K562 (cell line): ENCODE results near the gene FADS1. TPM values are rescaled to one million over a fixed set of nuclear protein-coding genes. Genes with fewer than 3 reads are reported as not detected.
A peak's percentile ranks its signal among the peaks of the same experiment; 100 is the strongest.

Experiments used
- ATAC-seq: fragments of 200-7000 bp; cut with Tn5 transposase; 3 replicates; pipeline ENCODE4 v1.9.1; 2020; ENCODE audit warnings: moderate library complexity
- BruUV-seq: library from RNA; stranded (reverse); fragments of 400-500 nt; replicated peaks from 2 replicates; lab custom pipeline; 2021; lab: Mats Ljungman, UMichigan
- CTCF ChIA-PET: fragments of 300-600 bp; formaldehyde crosslinking; extraction: SDS; loops from one replicate; lab custom pipeline; 2021; ENCODE audit warnings: low intra/inter-chr PET ratio; lab: Yijun Ruan, JAX
- POLR2A ChIA-PET: fragments of 300-600, 350-650 bp; sonication (Branson Sonifier 250); formaldehyde crosslinking; extraction: SDS; loops from one replicate; lab custom pipeline; 2021; ENCODE audit warnings: antibody characterized with exemption, inconsistent platforms; lab: Yijun Ruan, JAX
- DNase-seq, 4 experiments: peaks; one replicate each; pipeline versions ENCODE4 v3.0.0 to v3.0.0-alpha.2; 2011 to 2018; ENCODE audit warnings: low spot score in 3 of 4, mixed read lengths in 3 of 4; ENCODE audit errors: extremely low read depth in 1 of 4
- FAIRE-seq: peaks from 2 replicates; lab custom pipeline; 2011; peaks lifted over from hg19 to GRCh38; lab: Jason Lieb, UNC
- H2AFZ ChIP-seq: 2 replicates; pipeline ENCODE4 v1.6.0; 2011; ENCODE audit warnings: low read depth, low read length, control low read depth, inconsistent platforms
- H3K27ac ChIP-seq: fragments of 200-600 bp; 3 replicates; pipeline ENCODE4 v1.8.0; 2011; ENCODE audit warnings: low read depth, mild to moderate bottlenecking, control low read depth, inconsistent platforms, low read length, moderate library complexity, mixed read lengths; ENCODE audit errors: extremely low read depth
- H3K27me3 ChIP-seq, 2 experiments: fragments of 300-600 bp in 1 of 2; 2 replicates in 1 of 2; 3 replicates in 1 of 2; pipeline versions ENCODE4 v1.6.0 to v1.8.0; 2011; ENCODE audit warnings: inconsistent platforms in 2 of 2, low read length in 2 of 2, mild to moderate bottlenecking in 1 of 2, mixed read lengths in 1 of 2, moderate library complexity in 1 of 2; ENCODE audit not compliant: control insufficient read depth in 2 of 2, insufficient read depth in 2 of 2
- H3K36me3 ChIP-seq: fragments of 300-600 bp; 3 replicates; pipeline ENCODE4 v1.8.0; 2011; ENCODE audit warnings: mild to moderate bottlenecking, low read length, inconsistent platforms; ENCODE audit not compliant: control insufficient read depth, insufficient read depth
- H3K4me1 ChIP-seq, 2 experiments: fragments of 200-600 bp in 1 of 2; replicated peaks in 1 of 2; 2 replicates in 1 of 2; 3 replicates in 1 of 2; pipeline versions ENCODE4 v1.5.1 to v1.8.0; 2011; ENCODE audit warnings: inconsistent platforms in 2 of 2, low read length in 2 of 2, mild to moderate bottlenecking in 1 of 2, mixed read lengths in 1 of 2, moderate library complexity in 1 of 2; ENCODE audit not compliant: control insufficient read depth in 2 of 2, insufficient read depth in 2 of 2
- H3K4me2 ChIP-seq: 2 replicates; pipeline ENCODE4 v1.6.1; 2011; ENCODE audit warnings: low read length, control low read depth, inconsistent platforms, mixed read lengths; ENCODE audit not compliant: insufficient read depth
- H3K4me3 ChIP-seq: fragments of 200-600 bp; sonication (generic), shearing (Covaris generic); 2 replicates; pipeline ENCODE4 v1.5.1; 2016; ENCODE audit warnings: control low read depth, inconsistent platforms
- H3K79me2 ChIP-seq: fragments of 200-600 bp; 3 replicates; pipeline ENCODE4 v1.8.0; 2011; ENCODE audit warnings: low read length, inconsistent platforms; ENCODE audit not compliant: control insufficient read depth, insufficient read depth
- H3K9ac ChIP-seq, 2 experiments: 2 replicates each; pipeline versions ENCODE4 v1.6.0 to v1.6.1; 2011; ENCODE audit warnings: low read depth in 2 of 2, low read length in 2 of 2, control low read depth in 1 of 2, inconsistent platforms in 1 of 2, mild to moderate bottlenecking in 1 of 2, mixed read lengths in 1 of 2; ENCODE audit not compliant: insufficient read depth in 1 of 2
- H3K9me1 ChIP-seq: one replicate; pipeline ENCODE4 v1.6.0; 2011; ENCODE audit warnings: inconsistent platforms, mild to moderate bottlenecking, low read length, moderate library complexity; ENCODE audit not compliant: control insufficient read depth, insufficient read depth
- H3K9me3 ChIP-seq: replicated peaks from 2 replicates; pipeline ENCODE4 v1.5.1; 2011; ENCODE audit warnings: low read depth, low read length, inconsistent platforms; ENCODE audit not compliant: control insufficient read depth, insufficient read depth
- H4K20me1 ChIP-seq: replicated peaks from 2 replicates; pipeline ENCODE4 v1.6.1; 2011; ENCODE audit warnings: low read length, inconsistent platforms, mixed read lengths; ENCODE audit not compliant: control insufficient read depth, insufficient read depth
- ATF4 ChIP-seq: fragments of 450-650 bp; formaldehyde crosslinking; IDR thresholded peaks from 2 replicates; pipeline ENCODE4 v1.4.0; 2022; ENCODE audit warnings: mild to moderate bottlenecking, moderate library complexity
- BCLAF1 ChIP-seq, 2 experiments: fragments of 450-650 bp in 1 of 2; IDR thresholded peaks; 2 replicates each; pipeline ENCODE4 v1.6.1; 2011 to 2017; ENCODE audit warnings: low read depth in 2 of 2, antibody characterized with exemption in 1 of 2, borderline replicate concordance in 1 of 2, low read length in 1 of 2, mild to moderate bottlenecking in 1 of 2, mixed read lengths in 1 of 2; ENCODE audit not compliant: control insufficient read depth in 1 of 2
- CTBP1 ChIP-seq: fragments of 450-650 bp; IDR thresholded peaks from 2 replicates; pipeline ENCODE4 v1.6.1; 2016; ENCODE audit warnings: borderline replicate concordance
- ETV5 ChIP-seq: sonication (generic); formaldehyde crosslinking; IDR thresholded peaks from 2 replicates; pipeline ENCODE4 v1.4.0; 2020; ENCODE audit warnings: low read depth, mild to moderate bottlenecking, missing genetic modification reagents
- GABPB1 ChIP-seq: sonication (generic); formaldehyde crosslinking; IDR thresholded peaks from 2 replicates; pipeline ENCODE4 v1.8.0; 2022; ENCODE audit warnings: mild to moderate bottlenecking, missing genetic modification reagents
- HCFC1 ChIP-seq: IDR thresholded peaks from 2 replicates; pipeline ENCODE4 v1.6.1; 2012; ENCODE audit warnings: low read depth, low read length, improper control_type of control experiment
- HDAC6 ChIP-seq: IDR thresholded peaks from 2 replicates; pipeline ENCODE4 v1.6.1; 2012; ENCODE audit warnings: low read depth, mild to moderate bottlenecking, control low read depth, inconsistent platforms, low read length, moderate library complexity
- HNRNPUL1 ChIP-seq: fragments of 200-400 bp; formaldehyde crosslinking; IDR thresholded peaks from 2 replicates; pipeline ENCODE4 v1.6.1; 2017; ENCODE audit warnings: low read length
- KLF16 ChIP-seq: IDR thresholded peaks from 2 replicates; pipeline ENCODE4 v1.6.1; 2016; ENCODE audit warnings: antibody characterized with exemption
- MTA1 ChIP-seq: fragments of 450-650 bp; IDR thresholded peaks from 2 replicates; pipeline ENCODE4 v1.6.1; 2017; ENCODE audit warnings: borderline replicate concordance
- NCOA6 ChIP-seq: fragments of 450-650 bp; IDR thresholded peaks from 2 replicates; pipeline ENCODE4 v1.6.1; 2017; ENCODE audit warnings: mild to moderate bottlenecking
- PCBP1 ChIP-seq: fragments of 200-400 bp; formaldehyde crosslinking; IDR thresholded peaks from 2 replicates; pipeline ENCODE4 v1.6.1; 2018; ENCODE audit warnings: mild to moderate bottlenecking, low read depth, low read length; ENCODE audit not compliant: poor library complexity, severe bottlenecking
- TCF7L2 ChIP-seq: fragments of 150-350 bp; IDR thresholded peaks from 2 replicates; pipeline ENCODE4 v1.6.1; 2016; ENCODE audit warnings: low read depth, mild to moderate bottlenecking, low read length, moderate library complexity
- ZFP91 ChIP-seq: sonication (generic); formaldehyde crosslinking; IDR thresholded peaks from 2 replicates; pipeline ENCODE4 v1.8.0; 2022; ENCODE audit warnings: mild to moderate bottlenecking, missing genetic modification reagents
- ZNF165 ChIP-seq: fragments of 250-450 bp; sonication (Bioruptor Pico); IDR thresholded peaks from 2 replicates; pipeline ENCODE4 v1.4.0; 2020; ENCODE audit warnings: borderline replicate concordance
- ZNF511 ChIP-seq: sonication (generic); formaldehyde crosslinking; IDR thresholded peaks from 2 replicates; pipeline ENCODE4 v1.8.0; 2022; ENCODE audit warnings: mild to moderate bottlenecking, missing genetic modification reagents
- WGBS: fragments of 100-300 bp; shearing (Covaris generic); methylation state at CpG from one replicate; pipeline ENCODE4 v1.1.6; 2016; ENCODE audit warnings: low coverage, mixed read lengths; ENCODE audit not compliant: insufficient coverage; ENCODE audit errors: missing lambda C conversion rate; 5-methylcytosine and 5-hydroxymethylcytosine counted together
- in situ Hi-C: fragments of 300-500 bp; cut with MboI; formaldehyde crosslinking; loops from 4 replicates; pipeline ENCODE4 v1.15.0; 2018; ENCODE audit warnings: inconsistent platforms, mixed read lengths
- intact Hi-C: fragments of 100-400 bp; cut with micrococcal nuclease; formaldehyde crosslinking; loops from 2 replicates; pipeline ENCODE4 v1.14.2; 2022
- polyA plus RNA-seq, 8 experiments: library from polyadenylated mRNA; depleted of rRNA in 4 of 8; stranded (reverse) in 5 of 8; unstranded in 3 of 8; fragments of >200 nt; fragmentation: Nextera tagmentation in 2 of 8; fragmentation: Illumina TruSeq in 1 of 8; extraction: Ambion mirVana in 2 of 8; extraction: Trizol in 1 of 8; gene quantifications; 2 replicates each; pipeline versions ENCODE4 v1.2.1 to v1.2.3, GENCODE V29; 2011 to 2014; ENCODE audit warnings: inconsistent platforms in 1 of 8, missing spikeins in 1 of 8
- total RNA-seq, 7 experiments: library from RNA; depleted of rRNA in 6 of 7; stranded (reverse); fragments of >200 nt in 6 of 7; fragmentation: Illumina TruSeq in 2 of 7; extraction: Trizol in 2 of 7; gene quantifications; 2 replicates each; pipeline versions ENCODE4 v1.2.1 to v1.2.3, GENCODE V29; 2011 to 2021; ENCODE audit warnings: low replicate concordance in 1 of 7

FADS1 gene
- total and polyA plus RNA-seq, 9 of the 15 experiments (the other 6 are each of a cell fraction or from before 2014, with no cell fraction given) = 110 to 864 (median 364) TPM

- no peak for TF ChIP-seq BCLAF1 (IDR thresholded peaks at IDR 0.05; ENCODE audit: borderline replicate concordance in 1 of 2, control insufficient read depth in 1 of 2, low read depth in 2 of 2, low read length in 1 of 2)
- TF ChIP-seq ETV5 = no peak
- no peak for TF ChIP-seq ZNF511 (CRISPR knock-in tag)
- TF ChIP-seq NCOA6 = no peak
- no peak for TF ChIP-seq TCF7L2
- no peak for TF ChIP-seq KLF16
- TF ChIP-seq, all 486 proteins: peak for 0
These were observed 54.0 kb downstream of the FADS1 start (continued) for GRCh38 chr11:61762798-61763197.

GRCh38 chr11:61762223-61762615 lies 54.6 kb downstream of the FADS1 start:
- DNase-seq (no peak), ATAC-seq (no peak), FAIRE-seq (no peak)
- in situ Hi-C loops = no loop called here
- Histone ChIP-seq H3K27me3 (no peaks in the 10 kb centered on the region), H3K9me1 (no peaks in the 10 kb centered on the region), H2AFZ (no peak overlapping the region), H3K9ac (peak overlapping the region in 1 of 2 experiments; percentile 56; a peak in 2 of 4 replicates), H3K4me1 (peaks cover 13 to 74% of the 10 kb centered on the region in 2 experiments; a peak in 4 of 5 replicates), H3K79me2 (peaks cover 11% of the 10 kb centered on the region; the same call in 1 of the 3 replicates), H4K20me1 (0 out of 2 replicates have a peak, but pooled peaks cover 6% of the 10 kb centered on the region), H3K36me3 (0 out of 3 replicates have a peak, but pooled peaks cover 3% of the 10 kb centered on the region), H3K4me2 (no peak overlapping the region), H3K27ac (no peak overlapping the region), H3K9me3 (no peaks in the 10 kb centered on the region), H3K4me3 (no peak overlapping the region)
- ChIA-PET POLR2A (interaction anchor here (1.2 kb wide), 1 partner anchor 13 kb away, joined by 4 read pairs; no protein-coding TSS in a partner anchor), CTCF (no interaction called here)
- intact Hi-C loops = no loop called here
- 39% methylated on average over 6 of the region's 10 CpGs for WGBS
- no TSS peak for BruUV-seq
- TF ChIP-seq ZNF165 (CRISPR knock-in tag) (no peak), HNRNPUL1 (no peak), CTBP1 (no peak), GABPB1 (no peak), HDAC6 (no peak), ZFP91 (CRISPR knock-in tag) (no peak), ATF4 (CRISPR knock-in tag) (no peak), PCBP1 (no peak), MTA1 (no peak), HCFC1 (no peak)
